Stimulated activated CD8-positive, alpha-beta memory T cell treated with anti-CD3 and anti-CD28 coated beads, Interleukin-4, amount 100 ng/mL, for 4 hours (primary cell): ENCODE measurements around the gene DVL1.

ENCODE experiments used
- DNase-seq, 2 donors: peaks; one replicate each; pipeline ENCODE4 v3.0.0-alpha.2; 2020; ENCODE audit warnings: low read depth in 2 of 2, low spot score in 1 of 2

The DVL1 gene

DNA sequence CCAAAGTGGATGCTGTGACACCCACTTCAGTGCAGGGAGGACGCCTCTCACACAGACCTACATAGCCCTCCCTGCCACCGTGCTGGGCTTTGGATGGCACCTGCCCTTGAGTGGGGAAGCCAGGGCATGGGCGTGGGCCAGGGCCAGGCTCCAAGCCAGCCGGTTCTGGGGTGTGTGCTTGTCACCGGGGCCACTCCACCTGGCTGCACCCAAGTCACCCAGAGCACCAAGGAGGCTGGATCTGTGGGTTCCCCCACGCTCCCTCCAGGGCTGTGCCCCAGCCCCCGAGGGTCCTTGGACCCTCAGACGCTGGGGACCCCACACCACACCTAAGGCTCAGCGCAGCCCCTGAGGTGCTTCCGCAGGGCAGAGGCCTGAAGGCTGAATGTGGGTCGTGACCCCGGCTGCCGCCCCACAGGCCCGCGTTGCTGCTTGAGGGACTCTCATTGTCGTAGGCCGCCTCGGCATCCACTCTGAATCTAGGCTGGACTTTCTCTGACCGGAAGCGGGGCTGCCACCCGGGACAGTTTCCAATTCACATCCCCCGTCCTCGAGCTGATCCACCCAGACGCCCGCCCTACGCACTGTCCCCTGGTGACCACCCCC is 7.7 kb upstream of the DVL1 start:
- DNase-seq = no peak

GRCh38 chr1:1356166-1356795 is 7.1 kb upstream of the DVL1 start:
- DNase-seq = no peak

DNA sequence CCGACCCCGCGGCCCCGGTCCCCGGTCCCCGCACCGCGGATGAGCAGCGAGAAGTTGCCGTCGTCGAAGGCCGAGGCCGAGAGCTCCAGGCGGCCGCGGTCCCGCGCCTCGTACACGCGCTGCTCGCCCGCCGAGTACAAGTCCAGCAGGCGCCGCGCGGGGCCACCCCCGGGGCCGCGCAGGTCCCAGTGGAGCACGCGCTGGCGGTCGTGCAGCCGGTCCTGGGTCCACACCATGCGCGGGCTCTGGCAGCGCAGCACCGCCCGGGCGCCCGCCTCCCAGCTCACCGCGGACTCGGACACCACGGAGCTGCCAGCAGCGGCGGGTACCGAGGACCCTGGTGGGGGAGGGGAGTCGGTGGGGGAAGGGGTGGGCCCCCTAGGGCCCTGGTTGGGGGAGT is 6.2 kb upstream of the DVL1 start:
- no peak for DNase-seq

- no peak for DNase-seq
These were observed 5.3 kb upstream of the DVL1 start for GRCh38 chr1:1354271-1355247.

DNA sequence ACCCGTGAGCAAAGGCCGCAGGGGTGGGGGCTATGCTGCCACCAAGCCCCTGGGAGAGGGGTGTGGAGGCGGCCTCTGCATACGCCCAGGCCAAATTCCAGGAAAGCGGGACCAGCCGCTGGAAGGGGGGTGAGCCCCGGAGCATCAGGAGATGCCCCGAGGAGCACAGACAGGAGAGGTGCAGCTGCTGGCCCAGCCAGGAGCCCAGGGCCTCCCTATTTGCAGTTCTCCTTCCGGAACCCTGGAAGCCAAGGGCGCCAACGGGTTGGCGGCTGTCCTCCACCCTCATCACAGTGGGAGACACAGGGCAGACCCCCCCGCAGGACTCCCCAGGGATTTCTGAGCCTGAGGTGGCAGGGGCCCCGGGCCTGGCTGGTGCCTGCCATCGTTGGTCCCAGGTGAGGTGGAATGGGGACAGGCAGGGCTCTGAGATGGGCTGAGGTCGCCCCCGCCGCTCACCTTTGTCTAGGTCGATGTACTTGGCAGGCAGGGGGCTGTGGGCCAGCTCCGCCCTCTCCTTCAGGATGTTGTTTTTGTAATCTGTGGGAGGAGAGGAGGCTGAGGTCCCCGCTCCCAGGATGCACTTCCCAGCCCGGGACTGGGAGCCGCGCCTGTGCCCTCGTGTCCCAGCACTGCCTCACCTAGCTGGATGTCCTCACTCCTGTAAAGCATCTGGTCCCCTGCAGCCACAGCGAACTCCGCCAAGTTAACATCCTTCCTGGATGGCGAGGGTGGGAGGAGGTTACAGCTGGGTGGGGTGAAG is 4.4 kb upstream of the DVL1 start:
- DNase-seq = no peak

DNA sequence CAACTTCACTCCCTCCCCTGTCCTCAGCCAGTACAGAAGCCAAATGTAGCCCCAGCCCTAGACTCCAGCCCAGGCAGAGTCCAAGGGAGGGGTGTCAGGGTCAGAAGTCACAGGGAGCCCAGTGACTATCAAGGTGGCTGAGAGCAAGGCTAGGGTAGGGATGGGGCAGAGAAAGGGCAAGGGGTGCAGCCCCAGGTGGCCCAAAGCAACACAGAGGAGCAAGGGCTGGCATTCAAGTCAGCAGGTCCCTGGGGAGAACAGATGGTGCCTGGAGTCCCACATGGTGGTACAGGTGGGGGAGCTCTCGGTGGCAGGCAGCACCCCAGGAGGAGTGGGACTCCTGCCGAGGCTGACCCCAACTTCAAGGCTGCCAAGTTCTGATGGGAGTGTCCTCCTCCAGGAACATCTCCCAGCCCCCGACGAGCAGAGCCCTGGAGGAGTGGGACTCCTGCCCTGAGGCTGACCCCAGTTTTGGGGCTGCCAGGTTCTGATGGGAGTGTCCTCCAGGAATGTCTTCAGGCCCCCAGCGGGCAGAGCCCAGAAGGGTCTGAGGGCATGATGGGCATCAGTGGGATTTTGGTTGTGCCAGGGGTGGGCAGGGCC is 3.7 kb upstream of the DVL1 start:
- DNase-seq = no peak

DNA sequence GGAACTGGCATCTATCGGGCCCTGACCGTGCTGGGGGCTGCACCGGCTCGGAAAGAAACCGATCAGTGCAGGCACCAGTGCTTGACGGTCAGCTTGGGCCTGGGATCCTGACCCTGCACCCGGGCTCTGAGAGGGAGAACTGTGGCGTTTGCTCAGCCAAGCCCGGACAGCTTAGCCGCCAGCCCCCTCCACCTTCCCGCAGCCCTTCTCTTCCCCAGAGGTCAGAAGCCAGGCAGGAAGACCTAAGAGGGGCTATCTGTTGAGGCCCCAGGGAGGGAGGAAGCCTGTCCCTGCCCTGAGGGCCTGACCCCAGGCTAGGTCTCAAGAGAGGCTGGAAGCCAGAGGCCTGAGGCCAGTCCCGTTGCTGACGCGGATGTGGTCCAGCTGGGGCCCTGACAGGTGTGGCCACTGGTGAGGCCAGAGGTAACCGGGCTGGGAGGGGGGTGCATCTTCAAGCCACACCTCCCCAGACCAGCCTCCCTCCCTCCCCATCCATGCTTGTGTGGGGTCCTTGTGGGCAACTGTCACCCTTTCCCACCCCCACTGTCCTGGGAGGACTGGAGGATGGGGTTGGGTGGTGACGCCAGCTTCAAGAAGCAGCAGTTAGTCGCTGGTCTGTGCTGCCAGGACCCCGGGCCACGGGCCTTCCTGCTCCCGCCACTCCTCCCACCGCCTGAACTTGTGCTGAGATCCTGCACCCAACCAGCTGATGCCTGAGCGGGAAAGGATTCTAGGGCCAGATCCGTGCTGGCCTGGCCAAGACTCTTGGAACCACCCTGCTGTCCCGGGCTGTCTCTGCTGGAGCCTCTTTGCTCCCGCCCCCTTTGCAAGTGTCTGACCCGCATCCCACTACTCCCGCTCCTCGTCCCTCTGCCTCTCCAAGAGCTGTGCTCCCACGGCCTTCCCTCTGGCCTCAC is 2.6 kb upstream of the DVL1 start:
- DNase-seq = no peak

DNA sequence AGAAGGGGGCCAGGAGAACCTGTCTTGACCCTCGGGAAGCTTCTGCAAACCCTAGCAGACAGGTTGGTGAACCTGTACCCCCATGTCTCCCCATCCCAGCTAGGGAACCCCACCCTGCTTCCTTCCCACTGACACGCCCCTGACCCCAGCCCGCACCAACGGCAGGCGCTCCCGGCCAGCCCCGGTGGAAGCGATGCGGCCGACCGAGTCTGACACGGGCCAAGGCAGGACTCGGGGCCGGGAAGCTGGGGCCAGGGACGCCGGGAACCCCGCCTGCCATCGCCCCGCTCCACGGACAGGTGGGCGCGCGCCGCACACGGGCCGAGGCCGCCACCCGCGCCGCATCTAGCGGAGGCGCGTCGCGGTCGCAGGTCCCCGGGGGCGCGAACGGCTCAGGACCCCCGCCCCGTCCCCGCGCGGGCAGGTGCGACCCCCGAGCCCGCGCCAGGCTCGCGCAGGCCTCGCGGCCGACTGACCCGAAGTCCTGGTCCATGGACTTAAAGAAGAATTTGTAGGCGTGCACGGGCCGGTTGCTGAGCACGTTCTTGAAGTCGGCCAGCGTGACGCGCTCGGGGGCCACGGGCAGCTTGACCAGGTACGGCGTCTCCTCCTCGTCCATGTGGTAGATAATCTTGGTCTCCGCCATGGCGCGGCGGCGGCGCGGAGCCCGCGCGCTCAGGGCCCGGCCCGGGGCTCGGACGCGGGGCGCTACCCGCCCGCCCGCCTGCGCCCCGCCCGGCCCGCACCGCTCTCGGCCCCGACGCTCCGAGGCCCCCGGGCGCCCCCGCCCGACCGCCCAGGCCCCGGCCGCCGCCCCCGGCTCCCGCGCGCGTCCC is 580 bp downstream of the DVL1 start:
- no peak for DNase-seq

DNA sequence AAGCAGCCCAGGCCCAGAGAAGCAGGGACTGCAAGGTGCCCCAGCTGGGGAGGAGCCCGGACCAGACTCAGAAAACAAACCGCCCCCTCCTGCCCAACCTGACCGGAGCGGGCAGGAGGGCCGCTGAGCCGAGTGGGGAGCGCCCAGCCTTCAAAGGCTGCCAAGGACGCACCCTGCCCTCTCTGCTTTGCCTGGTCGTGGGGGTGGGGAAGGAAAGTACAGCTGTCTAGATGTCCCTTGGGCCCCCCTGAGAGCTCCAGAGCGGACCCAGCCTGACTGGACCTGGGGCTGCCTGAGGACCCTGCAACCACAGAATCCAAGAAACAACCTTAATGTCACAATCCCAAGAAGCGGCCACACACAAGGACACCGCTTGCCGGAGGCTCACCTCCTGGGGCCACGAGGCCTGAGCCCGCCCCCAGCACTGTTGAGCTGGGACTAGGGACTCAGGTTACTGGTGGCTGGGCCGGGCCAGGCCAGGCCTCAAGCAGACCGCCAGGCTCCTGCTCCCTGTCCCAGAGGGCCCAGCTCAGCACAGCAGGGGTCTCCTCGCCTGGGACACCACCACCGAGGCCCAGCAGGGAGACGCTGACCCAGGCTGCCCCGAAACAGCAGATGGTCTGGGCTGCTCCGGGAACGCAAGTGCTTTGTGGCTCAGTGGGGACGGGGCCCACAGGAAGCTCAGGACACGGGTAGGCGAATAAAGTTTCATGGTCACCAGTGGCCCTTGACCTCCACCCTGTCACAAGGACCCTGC is 1.4 kb downstream of the DVL1 start:
- no peak for DNase-seq

GRCh38 chr1:1347026-1347595 is 2.1 kb downstream of the DVL1 start:
- DNase-seq = no peak

DNA sequence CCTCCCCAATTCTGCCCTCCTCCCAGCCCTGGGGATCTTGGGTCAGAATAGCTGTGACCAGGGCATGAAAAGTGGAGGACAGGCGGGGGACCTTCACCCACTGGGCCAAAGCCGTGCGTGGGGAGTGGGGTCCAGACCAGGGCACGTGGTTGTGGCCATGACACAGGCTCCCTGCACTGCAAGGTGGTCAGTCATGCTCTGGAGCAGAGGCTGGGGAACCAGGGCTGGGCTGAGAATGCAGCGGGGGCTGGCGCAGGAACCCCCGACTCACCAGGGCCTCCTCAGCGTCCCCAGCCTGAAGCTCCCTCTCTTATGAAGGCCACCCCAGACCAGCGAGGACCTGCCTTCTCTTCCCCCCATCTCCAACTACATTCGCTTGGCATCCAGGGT is 2.7 kb downstream of the DVL1 start:
- DNase-seq = no peak

DNA sequence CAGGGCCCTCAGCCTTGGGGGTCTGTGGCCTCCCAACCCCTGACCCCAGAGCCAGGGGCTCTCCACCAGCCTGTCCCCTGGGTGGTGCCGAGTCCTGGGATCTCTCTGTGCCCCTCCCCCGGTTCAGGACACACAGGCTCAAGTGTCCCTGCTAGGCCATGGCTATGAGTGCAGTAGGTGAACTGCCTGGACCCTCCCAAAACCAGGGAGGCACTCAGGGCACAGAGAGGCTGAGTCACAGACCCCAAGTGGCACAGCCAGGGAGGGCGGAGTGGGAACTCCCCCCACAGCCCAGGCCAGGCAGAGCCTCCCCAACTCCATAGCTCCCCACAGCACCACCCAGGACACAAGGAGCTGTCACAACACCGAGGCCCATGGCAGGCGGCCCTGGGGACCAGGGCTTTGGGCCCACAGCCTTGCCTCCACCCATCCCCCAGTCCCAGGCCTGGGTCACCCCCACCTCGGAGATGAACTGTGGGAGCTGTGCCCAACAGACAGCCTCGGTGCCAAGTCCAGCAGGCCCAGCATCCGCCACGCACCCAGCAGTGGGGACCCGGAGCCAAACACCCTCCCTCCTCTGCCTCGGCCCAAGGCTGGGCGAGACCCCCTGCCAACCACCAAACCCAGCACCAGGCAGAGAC is 3.2 kb downstream of the DVL1 start:
- DNase-seq = no peak

DNA sequence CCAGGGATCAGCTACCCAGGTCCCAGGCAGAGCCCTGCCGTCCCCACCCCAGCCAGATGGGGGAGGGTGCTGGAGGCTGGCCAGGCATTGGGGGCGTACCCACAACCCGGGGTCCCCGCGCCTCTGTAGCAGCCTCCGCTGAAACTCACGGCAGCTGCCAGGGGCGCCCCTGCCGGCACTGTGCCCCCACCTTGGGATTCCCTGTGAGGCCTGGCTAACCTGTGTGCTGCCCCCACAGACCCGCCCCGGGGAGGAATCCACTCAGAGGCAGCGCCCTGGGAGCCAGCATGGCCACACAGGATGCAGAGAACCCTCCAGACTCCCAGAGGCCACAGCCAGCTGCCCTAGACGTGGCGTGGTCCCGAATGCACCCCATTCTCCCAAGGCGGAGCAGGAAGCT is 3.8 kb downstream of the DVL1 start:
- no peak for DNase-seq

DNA sequence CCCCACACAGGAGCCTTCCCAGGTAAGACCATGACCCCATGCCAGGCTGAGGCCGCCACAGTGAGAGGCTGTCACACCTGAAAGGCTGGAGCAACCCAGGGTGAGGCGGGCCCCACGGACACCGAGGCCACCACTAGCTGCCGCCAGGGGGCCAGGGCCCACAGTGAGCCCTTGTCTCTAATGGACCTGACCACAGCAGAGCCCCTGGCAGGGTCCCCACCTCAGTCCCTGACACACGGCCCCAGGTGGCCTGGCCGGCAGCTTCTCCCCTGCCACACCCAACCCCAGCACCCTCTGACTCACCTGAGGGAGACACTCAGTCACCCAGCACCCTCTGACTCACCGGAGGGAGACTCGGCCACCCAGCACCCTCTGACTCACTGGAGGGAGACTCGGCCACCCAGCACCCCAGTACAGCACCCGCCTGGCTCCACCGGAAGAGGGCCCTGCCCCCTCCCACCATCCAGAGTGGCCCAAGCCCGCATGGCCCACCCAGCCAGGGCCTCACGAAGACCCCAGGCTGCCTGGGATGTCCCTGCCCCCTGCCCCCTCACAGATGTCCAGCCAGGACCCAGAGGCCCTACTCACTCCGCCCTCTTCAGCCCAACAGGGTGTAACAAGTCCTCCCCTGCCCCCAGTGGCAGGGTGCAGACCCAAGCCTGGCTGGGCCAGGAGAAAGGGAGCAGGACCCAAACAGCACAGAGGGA is 4.4 kb downstream of the DVL1 start:
- DNase-seq = peak in 1 of 2 donors; percentile 49

DNA sequence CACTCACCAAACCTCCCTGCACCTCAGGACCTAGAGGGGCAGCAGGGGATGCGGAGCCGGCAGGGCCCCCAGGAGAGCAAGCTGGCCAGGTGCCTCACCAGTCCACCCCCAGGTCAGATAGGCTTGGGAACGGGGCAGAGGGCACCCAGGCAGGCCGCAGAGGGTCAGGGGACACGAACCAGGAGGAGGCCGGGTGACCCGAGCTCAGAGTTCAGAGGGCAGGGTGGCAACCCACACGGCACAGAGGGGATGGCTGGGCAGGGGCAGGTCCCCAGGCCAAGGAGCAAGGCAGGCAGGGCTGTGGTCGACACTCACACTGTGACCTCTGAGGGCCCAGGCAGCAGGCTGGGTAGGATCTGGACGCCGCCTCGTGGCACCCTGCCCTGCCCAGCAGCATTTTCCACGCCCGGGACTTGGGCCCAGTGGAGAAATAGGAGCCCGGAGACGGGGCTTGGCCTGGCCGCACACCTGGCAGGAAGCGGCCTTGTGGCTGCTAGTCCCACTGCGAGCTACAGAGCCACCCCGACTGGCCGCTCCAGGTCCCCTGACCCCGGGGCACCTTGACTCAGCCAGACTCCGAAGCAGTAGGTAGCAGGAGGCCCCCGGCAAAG is 5.3 kb downstream of the DVL1 start:
- DNase-seq = no peak

DNA sequence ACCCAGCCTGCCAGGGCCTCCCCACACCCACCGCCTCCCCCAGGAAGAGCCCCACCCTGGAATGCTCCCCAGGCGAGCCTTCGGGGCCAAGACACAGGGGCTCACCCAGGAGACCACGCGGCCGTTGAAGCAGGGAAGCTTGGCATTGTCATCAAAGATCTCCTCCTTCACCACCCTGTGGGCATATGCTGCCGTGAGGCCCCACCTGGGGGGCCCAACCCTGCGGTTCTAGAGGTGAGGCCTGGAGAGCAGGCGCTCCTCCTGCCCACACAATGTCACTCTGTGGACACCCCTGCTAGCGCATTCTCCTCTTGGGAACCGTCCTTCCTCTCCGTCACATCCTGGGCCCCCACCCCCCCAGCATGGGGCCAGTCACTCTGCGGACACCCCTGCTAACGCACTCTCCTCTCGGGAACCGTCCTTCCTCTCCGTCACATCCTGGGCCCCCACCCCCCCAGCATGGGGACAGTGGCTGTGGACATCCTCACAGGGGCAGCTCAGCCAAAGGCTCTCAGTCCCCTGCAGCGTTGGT is 6.6 kb downstream of the DVL1 start:
- no peak for DNase-seq
